HTERT RPE-1 (cell line): ENCODE results near the gene RBKS.
"Not testable (repeated sequence)": the region's sequence is repeated elsewhere in the genome, so short reads cannot be mapped to it uniquely, and the experiment has no call there.

ENCODE experiments used
- in situ Hi-C: fragments of 300-500 bp; cut with MboI; formaldehyde crosslinking; loops from 4 replicates; pipeline ENCODE4 v1.14.3; 2020; ENCODE audit warnings: low sequenced_read_pairs

The RBKS gene

GRCh38 chr2:27875089-27875881, 14.9 kb downstream of the RBKS start:
- in situ Hi-C loops: no loop called here

GRCh38 chr2:27873091-27873490, 17.1 kb downstream of the RBKS start:
- in situ Hi-C loops: no loop called here

- in situ Hi-C loops: no loop called here
Observed at GRCh38 chr2:27871802-27872201, 18.4 kb downstream of the RBKS start.

GRCh38 chr2:27870724-27871123, 19.5 kb downstream of the RBKS start:
- in situ Hi-C loops: no loop called here

- in situ Hi-C loops: no loop called here
Observed at GRCh38 chr2:27869763-27870162, 20.4 kb downstream of the RBKS start.

GRCh38 chr2:27866237-27866636, 23.9 kb downstream of the RBKS start:
- in situ Hi-C loops: no loop called here

GRCh38 chr2:27863955-27864354, 26.2 kb downstream of the RBKS start:
- in situ Hi-C loops: not testable (repeated sequence)

- in situ Hi-C loops: no loop called here
Observed at GRCh38 chr2:27863146-27863545, 27.0 kb downstream of the RBKS start.

GRCh38 chr2:27860111-27860510, 30.1 kb downstream of the RBKS start:
- in situ Hi-C loops: no loop called here

GRCh38 chr2:27857417-27858172, 32.6 kb downstream of the RBKS start:
- in situ Hi-C loops: no loop called here

GRCh38 chr2:27856956-27857355, 33.2 kb downstream of the RBKS start:
- in situ Hi-C loops: no loop called here

- in situ Hi-C loops: no loop called here
Observed at GRCh38 chr2:27856386-27856785, 33.8 kb downstream of the RBKS start.

- in situ Hi-C loops: no loop called here
Observed at GRCh38 chr2:27855476-27855875, 34.7 kb downstream of the RBKS start.

GRCh38 chr2:27854229-27854862, 35.8 kb downstream of the RBKS start:
- in situ Hi-C loops: no loop called here

GRCh38 chr2:27852691-27853090, 37.5 kb downstream of the RBKS start:
- in situ Hi-C loops: no loop called here

- in situ Hi-C loops: no loop called here
Observed at GRCh38 chr2:27849558-27850205, 40.5 kb downstream of the RBKS start.

- in situ Hi-C loops: no loop called here
Observed at GRCh38 chr2:27847333-27847732, 42.9 kb downstream of the RBKS start.

- in situ Hi-C loops: no loop called here
Observed at GRCh38 chr2:27844821-27845255, 45.3 kb downstream of the RBKS start.

GRCh38 chr2:27843992-27844391, 46.2 kb downstream of the RBKS start:
- in situ Hi-C loops: no loop called here

- in situ Hi-C loops: no loop called here
Observed at GRCh38 chr2:27842894-27843293, 47.3 kb downstream of the RBKS start.

GRCh38 chr2:27839022-27839618, 51.1 kb downstream of the RBKS start:
- in situ Hi-C loops: no loop called here
